Measurements from ENCODE around the gene CATSPERD.

The CATSPERD gene

DNA sequence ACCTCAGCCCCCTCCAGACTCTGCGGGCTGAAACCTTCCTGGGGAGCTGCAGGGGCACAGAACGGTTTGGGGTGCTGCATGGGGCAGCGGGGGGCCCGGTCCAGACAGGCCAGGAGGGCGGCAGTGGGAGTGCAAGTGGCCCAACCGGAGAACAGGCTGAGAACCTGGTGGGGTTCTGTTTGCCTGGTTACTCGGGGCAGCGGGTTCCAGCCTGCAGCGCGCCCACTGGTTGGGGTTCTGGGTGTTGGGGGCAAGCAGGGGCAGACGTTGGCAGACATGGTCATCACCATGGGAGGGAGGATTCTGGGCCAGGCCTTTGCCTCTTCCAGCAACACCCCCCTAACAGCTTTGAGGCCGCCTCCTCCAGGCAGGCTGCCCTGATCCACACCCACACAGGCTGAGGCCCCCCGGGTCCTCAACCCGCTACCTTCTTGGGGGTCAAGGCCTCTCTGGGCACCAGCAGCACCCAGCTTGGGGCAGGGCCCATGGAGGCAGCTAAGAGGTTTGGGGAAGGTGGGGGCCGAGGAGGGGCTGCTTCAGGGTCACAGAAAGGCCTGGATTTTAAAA is 64.2 kb downstream of the CATSPERD start, which contains the start of gene PRR22:
Gene PRR22 (minus strand): TSS at position 166 of the 567 bp plus-strand sequence. CDS start 86 bp downstream, at position 80.
- no peak for DNase-seq (ENCODE audit: low read depth in 2 of 2)

DNA sequence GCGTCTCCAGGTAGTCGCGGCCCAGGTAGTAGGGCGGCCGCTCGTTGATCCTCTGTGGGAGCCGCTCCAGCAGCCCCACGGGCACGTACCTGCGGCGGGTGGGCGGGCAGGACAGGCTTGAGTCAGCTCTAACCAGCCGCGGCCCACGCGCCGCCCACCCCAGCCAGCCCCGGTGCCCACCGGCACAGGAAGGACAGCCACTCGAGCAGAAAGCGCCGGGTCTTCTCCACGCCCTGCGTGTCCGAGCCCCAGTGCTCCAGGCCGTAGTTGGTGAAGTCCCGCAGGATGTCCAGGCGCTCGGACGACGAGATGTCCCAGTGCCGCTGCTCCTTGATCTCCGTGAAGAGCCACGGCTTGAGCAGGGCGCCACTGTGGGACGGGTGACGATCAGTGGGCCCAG is 65.0 kb downstream of the CATSPERD start:
- DNase-seq (ENCODE audit: low read depth in 2 of 2) = no peak

DNA sequence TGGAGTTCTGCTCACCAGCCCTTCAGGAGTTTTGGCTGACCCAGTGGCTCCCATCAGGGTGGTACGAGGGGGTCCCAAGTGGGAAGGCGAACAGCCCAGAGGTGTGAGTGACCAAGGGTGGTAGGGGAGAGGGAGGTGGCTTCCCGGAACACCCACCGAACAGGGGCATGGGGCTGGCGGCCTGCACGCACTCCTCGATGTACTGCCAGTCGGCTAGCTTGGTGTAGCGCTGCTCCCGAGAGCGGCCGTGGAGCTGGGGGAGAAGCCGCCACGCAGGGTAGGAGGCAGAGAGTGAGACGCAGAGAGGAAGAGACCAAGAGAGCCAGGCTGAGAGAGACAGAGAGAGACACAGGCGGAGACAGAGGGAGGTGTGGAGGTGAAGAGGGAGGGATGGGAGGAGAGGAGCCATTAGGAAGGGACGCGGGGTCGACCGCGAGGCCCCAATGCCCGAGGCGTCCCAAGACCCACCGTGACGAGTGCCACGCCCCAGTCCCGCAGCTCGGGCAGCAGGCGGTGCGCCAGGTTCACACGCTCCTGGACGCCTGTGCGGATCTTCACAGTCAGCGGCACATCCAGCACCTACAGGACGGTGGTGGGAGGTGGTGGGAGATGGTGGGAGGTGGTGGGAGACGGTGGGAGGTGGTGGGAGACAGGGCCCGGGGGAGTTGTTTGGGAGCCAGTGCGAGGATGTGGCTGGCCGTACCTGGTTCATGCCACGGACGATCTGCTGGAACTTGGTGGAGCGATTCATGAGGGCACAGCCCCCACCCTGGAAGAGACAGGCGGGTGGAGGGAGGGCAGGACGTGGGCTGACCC is 66.4 kb downstream of the CATSPERD start:
- DNase-seq (ENCODE audit: low read depth in 2 of 2) = no peak

DNA sequence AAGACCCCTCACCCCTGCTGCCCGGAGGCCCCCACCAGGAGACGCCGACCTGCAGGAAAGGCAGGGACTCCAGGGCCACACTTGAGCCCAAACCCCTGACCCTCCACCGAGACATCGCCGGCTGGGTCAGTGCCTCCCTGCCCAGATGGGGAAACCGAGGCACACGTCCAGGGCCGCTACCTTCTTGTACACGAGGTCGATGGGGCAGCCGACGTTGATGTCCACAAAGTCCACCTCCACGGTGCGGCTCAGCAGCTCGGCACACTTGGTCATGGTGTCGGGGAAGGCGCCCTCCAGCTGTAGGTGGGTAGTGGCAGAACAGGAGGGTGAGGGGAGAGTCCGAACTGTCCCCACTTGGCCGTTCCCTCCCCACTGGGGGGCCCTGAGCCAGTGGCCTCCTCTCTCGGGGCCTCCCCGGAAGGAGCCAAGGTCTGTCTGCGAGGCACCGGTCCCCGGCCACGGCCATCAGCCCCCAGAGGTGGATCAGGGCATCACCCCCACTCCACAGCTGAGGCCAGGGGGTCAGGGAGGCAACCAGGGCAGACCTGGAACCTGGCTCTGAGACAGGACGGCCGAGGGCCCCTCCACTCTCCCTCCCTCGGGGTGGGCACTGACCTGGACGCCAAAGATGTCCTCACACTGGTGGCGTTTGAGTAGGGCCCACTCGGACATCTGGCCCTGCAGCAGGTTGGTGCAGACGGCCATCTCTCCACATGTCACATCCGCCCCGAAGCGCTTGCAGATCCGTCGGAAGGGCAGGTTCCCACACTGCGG is 67.2 kb downstream of the CATSPERD start:
- no peak for DNase-seq (ENCODE audit: low read depth in 2 of 2)

DNA sequence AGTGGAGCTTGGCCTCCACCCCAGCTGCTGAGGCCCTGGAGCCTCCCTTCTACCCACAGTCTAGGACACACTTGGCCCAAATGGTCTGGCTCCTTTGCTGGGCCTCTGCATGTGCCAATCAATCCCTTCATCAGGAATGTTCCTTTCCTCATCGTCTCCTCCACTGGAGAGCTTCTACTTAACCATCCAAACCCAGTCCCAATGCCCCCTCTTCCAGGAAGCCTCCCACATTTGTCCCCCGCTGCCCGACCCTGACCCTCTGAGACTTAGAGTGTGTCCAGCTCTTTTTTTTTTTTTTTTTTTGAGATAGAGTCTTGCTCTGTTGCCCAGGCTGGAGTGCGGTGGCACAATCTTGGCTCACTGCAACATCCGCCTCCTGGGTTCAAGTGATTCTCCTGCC is 68.0 kb downstream of the CATSPERD start:
- DNase-seq (ENCODE audit: low read depth in 2 of 2) = no peak

DNA sequence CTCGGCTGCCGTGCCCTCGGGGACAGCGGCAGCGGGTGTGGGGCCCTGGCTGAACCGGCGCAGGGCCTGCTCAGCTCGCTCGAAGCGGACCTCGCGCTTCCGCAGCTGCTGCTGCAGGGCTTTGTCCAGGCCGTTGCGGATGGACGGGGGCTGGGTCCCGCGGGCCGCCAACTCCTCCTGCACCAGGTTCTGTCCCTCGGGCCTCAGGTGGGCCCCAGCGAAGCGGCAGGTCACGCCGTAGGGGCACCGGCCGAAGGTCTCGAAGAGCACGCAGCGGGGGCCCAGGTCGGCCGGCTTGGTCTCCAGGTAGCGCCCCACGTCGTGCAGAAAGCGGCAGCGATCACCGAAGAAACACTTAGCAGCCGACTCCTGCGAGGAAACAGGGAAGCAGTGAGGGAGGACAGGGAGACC is 68.9 kb downstream of the CATSPERD start:
- no peak for DNase-seq (ENCODE audit: low read depth in 2 of 2)

DNA sequence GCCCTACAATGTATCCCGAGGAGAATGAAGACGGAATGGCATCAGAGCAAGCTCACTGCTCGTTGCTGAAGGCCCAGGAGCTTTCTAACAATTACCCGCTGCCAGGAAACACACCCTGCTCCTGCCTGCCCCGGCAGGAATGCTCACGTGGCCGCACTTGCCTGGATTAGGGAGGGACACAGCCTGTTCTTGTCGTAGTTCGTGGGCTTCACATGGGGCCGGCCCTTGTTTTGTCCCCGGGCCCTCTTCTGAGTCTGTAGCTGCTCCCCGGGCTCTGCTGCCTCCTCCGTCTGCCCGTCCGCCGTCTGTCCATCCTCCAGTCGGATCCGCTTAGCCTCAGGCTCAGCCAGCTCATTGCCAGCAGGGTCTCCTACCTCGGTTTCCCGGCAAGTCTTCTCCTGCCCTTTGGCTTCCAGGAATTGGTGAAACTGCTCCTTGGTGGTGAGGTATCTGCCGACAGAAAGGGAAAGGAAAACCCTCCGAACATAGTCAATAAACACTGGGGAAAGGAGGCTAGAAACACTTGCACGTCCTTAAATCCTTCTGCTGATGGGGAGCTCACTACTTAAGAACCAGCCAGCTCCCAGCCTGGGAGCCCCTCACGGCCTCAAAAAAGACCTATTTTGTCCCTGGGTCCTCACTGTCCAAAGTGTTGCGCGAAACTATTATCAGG is 69.6 kb downstream of the CATSPERD start:
- DNase-seq (ENCODE audit: low read depth in 2 of 2) = no peak

DNA sequence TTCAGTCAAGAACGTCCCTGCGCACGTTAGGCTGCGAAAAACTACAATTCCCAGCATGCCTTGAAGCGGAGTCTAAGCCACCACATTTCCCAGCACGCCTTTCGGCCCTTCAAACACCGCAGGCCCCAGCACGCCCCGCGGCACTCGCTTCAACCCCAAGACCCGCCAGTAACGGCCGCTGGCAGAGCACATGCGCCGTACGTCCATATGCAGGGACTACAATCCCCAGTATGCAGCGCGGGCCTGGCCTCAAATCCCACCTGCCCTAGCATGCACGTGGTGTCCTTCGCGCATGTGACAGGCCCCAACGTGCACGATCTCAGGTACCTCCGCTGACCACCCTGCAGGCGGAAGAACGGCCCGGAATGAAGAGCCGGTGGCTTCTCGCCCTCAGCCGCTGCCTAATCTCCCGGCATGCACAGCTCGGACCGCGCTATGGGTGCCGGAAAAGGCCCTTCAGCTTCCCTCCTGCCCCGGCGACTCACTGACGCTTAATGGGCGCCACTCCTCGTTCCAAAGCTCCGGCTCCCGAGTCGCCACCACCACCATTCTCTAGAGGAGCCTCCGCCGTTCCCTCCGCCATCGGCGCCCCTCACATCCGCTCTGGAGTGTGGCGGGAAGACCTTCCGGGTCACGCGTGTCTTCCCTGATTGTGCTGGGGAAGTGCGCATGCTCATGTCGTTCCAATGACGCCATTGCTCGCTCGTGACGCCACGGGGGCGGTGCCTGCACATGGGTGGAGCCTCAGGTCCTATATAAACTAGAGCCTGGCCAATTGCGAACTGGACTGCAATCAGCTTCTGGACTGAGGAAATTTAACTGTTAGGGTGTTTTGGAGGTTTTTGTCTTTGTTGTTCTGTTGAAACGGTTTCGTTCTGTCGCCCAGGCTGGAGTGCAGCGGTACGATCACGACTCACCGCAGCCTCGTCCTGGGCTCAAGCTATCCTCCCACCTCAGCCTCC is 70.4 kb downstream of the CATSPERD start, which contains the start of gene DUS3L:
Gene DUS3L (minus strand): TSS at position 605 of the 962 bp plus-strand sequence. CDS start 22 bp downstream, at position 583.
- DNase-seq (ENCODE audit: low read depth in 2 of 2) = peak; percentile 89 to 92

DNA sequence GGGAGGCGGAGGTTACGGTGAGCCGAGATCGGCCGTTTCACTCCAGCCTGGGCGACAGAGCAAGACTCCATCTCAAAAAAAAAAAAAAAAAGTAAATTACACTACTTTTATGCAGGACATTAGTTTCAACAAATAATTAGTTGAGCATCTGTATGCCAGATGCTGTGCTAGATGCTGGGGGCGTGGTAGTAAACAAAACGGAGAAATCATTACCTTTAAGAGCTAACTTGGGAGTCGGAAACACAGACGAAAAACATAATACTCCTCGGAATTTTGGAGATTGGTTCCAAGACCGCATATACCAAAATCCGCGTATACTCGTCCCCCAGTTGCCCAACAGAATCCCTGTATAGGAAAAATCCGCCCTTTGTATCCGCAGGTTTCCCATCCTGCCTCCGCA is 71.8 kb downstream of the CATSPERD start:
- DNase-seq (ENCODE audit: low read depth in 2 of 2) = no peak

DNA sequence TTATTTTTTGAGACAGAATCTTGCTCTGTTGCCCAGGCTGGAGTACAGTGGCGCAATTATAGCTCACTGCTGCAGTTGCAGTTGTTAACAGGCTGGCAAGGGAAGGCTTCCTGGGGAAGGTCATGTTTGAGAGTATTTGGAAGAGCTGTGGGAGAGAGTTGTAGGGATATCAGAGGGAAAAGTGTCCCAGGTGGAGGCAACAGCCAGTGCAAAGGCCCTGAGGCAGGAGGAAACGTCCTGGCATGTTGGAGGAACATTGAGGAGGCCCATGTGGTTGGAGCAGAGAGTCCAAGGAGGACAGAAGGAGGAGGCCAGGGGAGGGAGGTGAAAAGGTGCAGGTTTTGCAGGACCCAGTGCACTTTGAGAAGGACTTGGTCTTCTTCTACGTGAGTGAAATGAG is 72.8 kb downstream of the CATSPERD start:
- no peak for DNase-seq (ENCODE audit: low read depth in 2 of 2)

DNA sequence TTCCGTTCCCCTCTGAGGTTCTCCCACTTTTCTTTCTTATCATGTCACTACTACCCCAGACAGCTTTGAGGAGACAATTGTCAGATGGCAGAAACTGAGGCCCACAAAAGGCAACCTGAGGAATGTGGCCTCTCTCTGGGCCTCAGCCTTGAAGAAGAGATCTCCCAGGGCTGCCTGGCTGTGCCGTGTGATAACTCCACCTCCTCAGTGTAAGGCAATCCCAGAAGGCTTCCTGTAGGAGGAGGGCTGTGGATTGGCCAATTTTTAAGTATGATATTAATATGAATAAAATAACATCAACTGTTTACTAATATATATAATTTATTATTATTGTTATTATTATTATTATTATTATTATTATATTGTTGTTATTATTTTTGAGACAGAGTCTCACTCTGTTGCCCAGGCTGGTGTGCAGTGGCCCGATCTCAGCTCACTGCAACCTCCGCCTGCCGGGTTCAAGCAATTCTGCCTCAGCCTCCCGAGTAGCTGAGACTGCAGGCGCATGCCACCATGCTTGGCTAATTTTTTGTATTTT is 75.0 kb downstream of the CATSPERD start:
- no peak for DNase-seq (ENCODE audit: low read depth in 2 of 2)

DNA sequence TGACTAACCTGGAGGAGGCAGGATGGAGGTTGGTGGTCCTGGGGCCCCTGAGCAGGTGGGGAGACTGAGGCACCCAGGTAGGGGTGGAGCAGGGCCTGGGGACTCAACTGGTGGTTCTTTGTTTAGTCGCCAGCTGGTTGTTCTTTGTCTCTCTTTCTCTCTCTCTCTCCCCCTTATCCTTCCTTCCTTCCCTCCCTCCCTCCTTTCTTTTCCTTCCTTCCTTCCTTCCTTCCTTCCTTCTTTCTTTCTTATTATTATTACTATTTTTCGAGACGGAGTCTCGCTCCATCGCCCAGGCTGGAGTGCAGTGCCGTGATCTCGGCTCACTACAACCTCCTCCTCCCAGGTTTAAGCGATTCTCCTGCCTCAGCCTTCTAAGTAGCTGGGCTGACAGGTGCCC is 77.8 kb downstream of the CATSPERD start:
- DNase-seq (ENCODE audit: low read depth in 2 of 2) = no peak

DNA sequence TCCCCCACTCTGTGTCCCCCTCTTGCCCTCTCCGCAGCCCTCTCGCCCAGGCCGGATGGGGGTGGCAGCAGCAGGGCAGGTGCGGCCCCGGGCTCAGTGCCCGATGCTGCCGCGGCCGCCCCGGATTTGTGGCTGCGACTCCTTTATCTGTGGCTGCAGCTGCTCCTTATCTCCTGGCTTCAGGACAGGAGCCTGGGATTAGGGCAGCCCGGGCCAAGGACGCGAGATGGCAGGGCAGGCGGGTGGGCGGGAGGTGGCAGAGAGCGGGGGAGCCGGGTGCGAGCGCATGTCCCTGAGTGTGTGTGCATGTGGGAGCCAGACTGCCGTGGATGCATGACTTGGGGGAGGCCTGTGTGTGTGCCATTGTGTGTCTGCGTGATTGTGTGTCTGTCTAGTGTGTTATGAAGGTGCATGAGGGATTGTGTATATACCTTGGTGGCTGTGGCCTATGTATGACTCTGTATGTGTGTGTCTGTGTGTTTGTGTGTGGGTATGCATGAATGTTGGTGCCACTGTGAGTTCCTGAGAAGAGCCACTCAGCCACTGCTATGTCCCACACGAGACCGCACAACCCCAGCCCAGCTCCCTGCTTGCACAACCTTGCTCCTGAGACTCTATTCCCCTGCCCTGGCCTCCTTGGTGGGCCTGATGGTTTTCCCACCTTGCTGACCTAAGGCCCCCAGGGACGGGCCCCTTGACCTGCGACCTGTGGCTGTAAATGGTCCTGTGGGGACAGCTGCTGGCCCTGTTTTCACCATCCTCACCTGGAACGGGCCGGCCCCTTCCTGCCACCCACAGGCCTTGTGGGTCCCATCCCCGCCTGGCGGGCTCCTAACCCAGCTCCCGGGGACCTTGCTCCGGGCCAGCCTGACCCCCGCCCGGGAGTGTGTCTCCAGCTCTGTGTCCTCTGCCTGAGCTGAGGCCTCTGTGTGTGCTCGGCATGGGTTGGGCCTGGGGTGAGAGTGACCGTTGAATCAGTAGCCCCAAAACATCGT is 79.1 kb downstream of the CATSPERD start:
- no peak for DNase-seq (ENCODE audit: low read depth in 2 of 2)

DNA sequence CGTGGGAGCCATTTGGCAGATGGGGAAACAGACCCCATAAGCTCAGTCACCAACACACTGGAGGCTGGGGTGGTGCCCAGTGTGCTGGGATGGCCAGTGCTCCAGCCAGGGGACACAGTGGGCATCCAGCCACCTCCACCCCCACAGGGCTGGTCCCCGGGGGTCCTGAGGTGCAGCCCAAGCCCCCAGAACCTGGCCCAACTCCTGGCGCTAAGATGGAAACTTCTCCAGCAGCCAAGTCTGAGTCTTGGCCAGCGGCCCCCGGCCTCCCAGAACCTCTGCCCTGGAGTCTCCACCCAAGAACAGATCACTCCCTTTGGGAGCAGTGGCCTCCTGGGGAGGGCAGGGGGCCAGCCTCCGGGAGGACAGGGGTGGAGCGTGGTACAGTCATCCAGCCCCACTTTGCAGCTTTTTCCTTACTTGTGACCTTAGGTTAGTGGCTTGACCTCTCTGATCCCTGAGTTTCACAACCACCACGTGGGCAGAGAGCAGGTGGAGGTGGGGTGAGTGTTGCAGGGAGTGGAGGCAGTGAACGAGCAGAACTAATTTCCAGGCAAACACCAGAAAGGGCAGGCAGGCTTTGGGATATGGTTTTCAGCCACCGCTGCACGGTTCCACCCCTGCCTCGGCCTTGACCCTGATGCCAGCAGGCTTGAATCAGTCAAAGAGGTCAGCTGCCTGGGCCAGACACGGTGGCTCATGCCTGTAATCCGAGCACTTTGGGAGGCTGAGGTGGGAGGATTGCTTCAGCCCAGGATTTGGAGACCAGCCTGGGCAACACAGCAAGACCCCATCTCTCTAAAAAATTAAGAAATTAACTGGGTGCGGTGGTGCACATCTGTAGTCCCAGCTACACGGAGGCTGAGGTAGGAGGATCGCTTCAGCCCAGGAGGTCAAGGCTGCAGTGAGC is 80.2 kb downstream of the CATSPERD start:
- DNase-seq (ENCODE audit: low read depth in 2 of 2) = no peak

DNA sequence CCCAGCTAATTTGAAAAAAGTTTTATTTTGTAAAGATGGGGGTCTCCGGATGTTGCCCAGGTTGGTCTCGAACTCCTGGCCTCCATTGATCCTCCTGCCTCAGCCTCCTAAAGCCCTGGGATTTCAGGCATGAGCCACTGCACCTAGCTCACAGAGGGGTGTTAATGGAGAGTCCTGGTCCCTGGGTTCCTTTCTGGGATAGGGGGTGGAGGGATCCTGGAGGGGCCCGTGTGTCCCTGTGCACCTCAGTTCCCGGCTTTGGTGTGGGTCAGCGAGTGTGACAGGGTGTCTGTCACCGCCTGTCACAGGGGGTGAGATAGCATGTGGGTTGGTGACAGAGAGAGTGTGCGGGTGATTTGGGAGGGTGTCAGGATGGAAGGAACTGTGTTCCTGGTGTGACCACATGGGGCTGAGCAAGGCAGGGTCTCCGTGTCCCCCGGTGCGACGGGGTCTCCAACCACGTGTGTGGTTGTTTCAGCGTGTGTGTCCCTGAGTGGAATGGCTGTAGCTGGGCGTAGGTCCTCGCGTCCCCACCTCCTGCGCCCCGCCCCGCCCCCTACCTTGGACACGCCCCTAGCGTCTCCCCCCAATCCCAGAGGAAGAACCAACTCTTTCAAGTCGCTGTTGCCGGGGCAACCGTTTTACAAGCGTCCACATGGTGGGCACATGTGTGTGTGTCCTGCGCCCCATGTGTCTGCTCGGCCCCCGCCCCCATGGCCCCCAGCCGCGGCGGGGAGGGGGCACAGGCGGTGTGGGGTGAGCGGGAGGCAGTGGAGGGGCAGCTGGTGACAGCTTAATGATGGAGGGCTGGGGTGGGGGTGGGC is 81.6 kb downstream of the CATSPERD start:
- DNase-seq (ENCODE audit: low read depth in 2 of 2) = no peak

DNA sequence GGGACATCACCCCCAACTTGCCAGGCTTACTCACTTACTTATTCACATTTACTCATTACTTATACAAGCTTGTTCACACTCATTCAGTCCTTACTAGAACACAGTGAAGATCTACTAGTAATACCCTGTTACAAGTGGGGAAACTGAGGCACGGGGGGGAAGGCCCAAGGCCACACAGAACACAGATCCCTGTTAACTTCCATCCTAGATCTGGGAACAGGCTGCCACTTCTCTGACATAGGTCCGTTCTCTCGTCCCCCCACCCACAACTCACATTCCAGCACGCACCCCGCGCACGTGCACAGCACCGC is 83.0 kb downstream of the CATSPERD start:
- no peak for DNase-seq (ENCODE audit: low read depth in 2 of 2)

DNA sequence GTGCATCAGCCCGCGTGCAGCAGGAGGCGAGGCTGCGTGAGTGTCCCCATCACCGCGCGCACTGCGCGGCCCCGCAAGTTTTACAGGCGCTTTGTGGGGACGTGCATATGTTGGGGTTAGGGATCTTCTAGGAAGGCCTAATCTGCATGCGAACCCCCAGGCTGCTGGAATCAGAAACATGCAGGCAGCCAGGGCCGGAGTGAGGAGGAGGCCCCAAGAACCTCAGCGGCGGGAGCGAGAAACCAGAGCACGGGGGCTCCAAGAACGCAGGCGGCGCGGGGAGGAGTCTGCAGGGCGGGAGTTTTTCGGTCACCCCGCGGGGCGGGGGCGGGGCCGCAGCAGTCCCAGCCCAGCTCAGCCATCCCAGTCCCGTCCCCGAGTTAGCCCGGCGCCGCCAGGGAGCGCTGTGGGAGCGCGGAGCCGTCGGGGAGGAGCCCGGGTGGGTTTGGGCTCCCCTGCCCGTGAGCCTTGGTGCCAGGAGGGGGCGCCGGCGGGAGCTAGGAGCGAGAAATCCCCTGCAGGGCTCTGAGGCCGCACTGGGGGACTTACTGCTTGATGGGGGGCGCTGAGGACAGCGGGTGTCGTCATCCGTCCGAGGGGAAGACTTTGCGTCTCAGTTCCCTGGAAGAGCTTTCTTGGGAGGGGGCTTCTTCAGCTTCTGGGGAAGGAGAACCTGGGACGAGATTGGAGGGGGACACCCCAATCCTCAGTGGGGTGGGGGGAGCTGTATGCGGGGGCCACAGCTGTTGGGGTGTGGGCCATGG is 83.5 kb downstream of the CATSPERD start:
- DNase-seq (ENCODE audit: low read depth in 2 of 2) = peak; percentile 74 to 76

Data from activated CD8-positive, alpha-beta memory T cell treated with anti-CD3 and anti-CD28 coated beads for 4 hours (primary cell).